Measurements from ENCODE around the gene RINT1. TPM values are rescaled to one million over a fixed set of nuclear protein-coding genes. Genes with fewer than 3 reads are reported as not detected.

RINT1 gene
- total and polyA plus RNA-seq, 2 of the 13 experiments (the other 11 are each of a cell fraction or from before 2014, with no cell fraction given), result 14.7 to 19.3 TPM

- ChIA-PET POLR2A (no interaction called here), CTCF (ENCODE audit: low intra/inter-chr PET ratio, low total read pairs) (no interaction called here)
- Histone ChIP-seq H4K20me1 (ENCODE audit: insufficient read depth, low read length) (no peaks in the 10 kb centered on the region), H3K9ac (ENCODE audit: insufficient read depth, low read depth, low read length) (no peak overlapping the region), H3K4me1 (ENCODE audit: insufficient read depth, low read length) (no peaks in the 10 kb centered on the region), H3K36me3 (replicated peaks in 1 of 2; ENCODE audit: control insufficient read depth in 1 of 2, insufficient read depth in 2 of 2, low read length in 2 of 2) (no peaks in the 10 kb centered on the region), H3K27me3 (ENCODE audit: control insufficient read depth in 1 of 2, insufficient read depth in 2 of 2, low read length in 2 of 2) (no peaks in the 10 kb centered on the region; a peak in 3 of 5 replicates), H3K4me2 (ENCODE audit: low read depth, low read length) (no peak overlapping the region), H3K27ac (ENCODE audit: extremely low read length, insufficient read depth, low read length) (no peak overlapping the region), H2AFZ (ENCODE audit: low read length) (no peak overlapping the region), H3K79me2 (ENCODE audit: insufficient read depth, low read length) (no peaks in the 10 kb centered on the region), H3K9me3 (ENCODE audit: low read length) (no peaks in the 10 kb centered on the region), H3K4me3 (replicated peaks in 1 of 3; ENCODE audit: insufficient read depth in 1 of 3, low read depth in 2 of 3, low read length in 3 of 3) (no peak overlapping the region)
- 68% methylated on average over 19 of the region's 19 CpGs for WGBS (ENCODE audit: low lambda C conversion rate)
- DNase-seq (ENCODE audit: low spot score) (no peak), ATAC-seq (no peak), FAIRE-seq (no peak)
- TF ChIP-seq SNAPC2 (CRISPR knock-in tag; IDR thresholded peaks at IDR 0.05) (no peak), PITX1 (CRISPR knock-in tag; IDR thresholded peaks at IDR 0.05) (no peak), SNAI1 (CRISPR knock-in tag; IDR thresholded peaks at IDR 0.05; ENCODE audit: borderline replicate concordance) (no peak), ESRRA (CRISPR knock-in tag; IDR thresholded peaks at IDR 0.05; ENCODE audit: low read depth) (no peak), ZNF30 (CRISPR knock-in tag; IDR thresholded peaks at IDR 0.05) (no peak), U2AF1 (optimal IDR thresholded peaks at IDR 0.05; ENCODE audit: low read depth, low read length) (no peak), ZBTB1 (CRISPR knock-in tag; IDR thresholded peaks at IDR 0.05; ENCODE audit: borderline replicate concordance) (no peak), EEA1 (CRISPR knock-in tag; IDR thresholded peaks at IDR 0.05; ENCODE audit: borderline replicate concordance) (no peak), TBX2 (CRISPR knock-in tag; IDR thresholded peaks at IDR 0.05; ENCODE audit: borderline replicate concordance) (no peak), ZNF614 (CRISPR knock-in tag; IDR thresholded peaks at IDR 0.05; ENCODE audit: borderline replicate concordance) (no peak), DDIT3 (CRISPR knock-in tag; IDR thresholded peaks at IDR 0.05) (no peak), AFF4 (CRISPR knock-in tag; IDR thresholded peaks at IDR 0.05) (no peak), ZNF740 (CRISPR knock-in tag; IDR thresholded peaks at IDR 0.05) (no peak), ZNF709 (CRISPR knock-in tag; IDR thresholded peaks at IDR 0.05) (no peak), NFKB2 (CRISPR knock-in tag; IDR thresholded peaks at IDR 0.05; ENCODE audit: borderline replicate concordance) (no peak), ARID2 (CRISPR knock-in tag; IDR thresholded peaks at IDR 0.05; ENCODE audit: borderline replicate concordance) (no peak), SRY (CRISPR knock-in tag; IDR thresholded peaks at IDR 0.05) (no peak), ARNT (IDR thresholded peaks at IDR 0.05) (no peak)
- intact Hi-C loops (cut with micrococcal nuclease; ENCODE audit: unreplicated experiment), result no loop called here
- BruUV-seq (replicated peaks), result no TSS peak
- in situ Hi-C loops (cut with HindIII; ENCODE audit: extremely low pct_ligation_motif_present, low pct_unique_long_range_greater_than_20kb), result no loop called here
These were observed 70.6 kb downstream of the RINT1 start for GRCh38 chr7:105602325-105603305.
